Ishikawa (cell line): ENCODE results near the gene RFTN1.

Experiments
- CEBPB ChIP-seq: IDR thresholded peaks from 2 replicates; pipeline ENCODE4 v1.6.1; 2012
- EGR1 ChIP-seq: IDR thresholded peaks from 2 replicates; pipeline ENCODE4 v1.6.1; 2012
- EP300 ChIP-seq: IDR thresholded peaks from 2 replicates; pipeline ENCODE4 v1.6.1; 2012; ENCODE audit warnings: borderline replicate concordance
- FOXM1 ChIP-seq: IDR thresholded peaks from 2 replicates; pipeline ENCODE4 v1.6.1; 2012; ENCODE audit warnings: low read depth, borderline replicate concordance
- MAX ChIP-seq: IDR thresholded peaks from 2 replicates; pipeline ENCODE4 v1.6.1; 2012
- NFIC ChIP-seq: IDR thresholded peaks from 2 replicates; pipeline ENCODE4 v1.6.1; 2012
- RAD21 ChIP-seq: IDR thresholded peaks from 2 replicates; pipeline ENCODE4 v1.6.1; 2012; ENCODE audit warnings: low read depth
- REST ChIP-seq: IDR thresholded peaks from 2 replicates; pipeline ENCODE4 v1.6.1; 2012; ENCODE audit warnings: low read depth, mild to moderate bottlenecking
- TAF1 ChIP-seq: IDR thresholded peaks from 2 replicates; pipeline ENCODE4 v1.6.1; 2012; ENCODE audit warnings: low read depth, mild to moderate bottlenecking
- TEAD4 ChIP-seq: IDR thresholded peaks from 2 replicates; pipeline ENCODE4 v1.6.1; 2012
- USF1 ChIP-seq: IDR thresholded peaks from 2 replicates; pipeline ENCODE4 v1.6.1; 2012
- YY1 ChIP-seq: IDR thresholded peaks from 2 replicates; pipeline ENCODE4 v1.6.1; 2012; ENCODE audit warnings: low read depth

GRCh38 chr3:16354291-16354690 is 159.2 kb downstream of the RFTN1 start:
- TF ChIP-seq NFIC: no peak
- TF ChIP-seq RAD21: no peak
- TF ChIP-seq REST: no peak
- no peak for TF ChIP-seq YY1
- no peak for TF ChIP-seq USF1
- TF ChIP-seq EP300: no peak
- no peak for TF ChIP-seq CEBPB
- no peak for TF ChIP-seq MAX
- TF ChIP-seq FOXM1: no peak
- no peak for TF ChIP-seq EGR1
- no peak for TF ChIP-seq TEAD4
- no peak for TF ChIP-seq TAF1
